ENCODE results near the gene C13orf42.

DNA sequence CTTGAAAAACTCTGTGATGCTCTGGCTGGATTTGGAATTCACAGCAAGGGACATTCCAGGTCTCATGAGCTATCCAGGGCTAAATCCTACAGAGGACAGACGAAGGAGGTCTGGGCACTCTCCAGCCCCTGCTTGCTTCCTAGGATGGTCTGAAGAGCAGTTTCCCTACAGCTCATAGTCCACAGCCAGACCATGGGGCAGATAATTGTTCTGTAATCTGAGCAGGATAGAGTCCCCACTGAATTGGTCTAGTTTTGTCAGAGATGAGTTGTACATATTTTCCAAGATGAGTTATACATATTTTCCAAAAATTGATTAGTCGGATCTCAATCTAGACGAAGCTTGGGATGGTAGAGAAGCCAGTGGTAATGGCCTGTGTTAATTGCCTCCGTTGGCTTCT, 75.6 kb downstream of the C13orf42 start:
- TF ChIP-seq, protein P1, sequence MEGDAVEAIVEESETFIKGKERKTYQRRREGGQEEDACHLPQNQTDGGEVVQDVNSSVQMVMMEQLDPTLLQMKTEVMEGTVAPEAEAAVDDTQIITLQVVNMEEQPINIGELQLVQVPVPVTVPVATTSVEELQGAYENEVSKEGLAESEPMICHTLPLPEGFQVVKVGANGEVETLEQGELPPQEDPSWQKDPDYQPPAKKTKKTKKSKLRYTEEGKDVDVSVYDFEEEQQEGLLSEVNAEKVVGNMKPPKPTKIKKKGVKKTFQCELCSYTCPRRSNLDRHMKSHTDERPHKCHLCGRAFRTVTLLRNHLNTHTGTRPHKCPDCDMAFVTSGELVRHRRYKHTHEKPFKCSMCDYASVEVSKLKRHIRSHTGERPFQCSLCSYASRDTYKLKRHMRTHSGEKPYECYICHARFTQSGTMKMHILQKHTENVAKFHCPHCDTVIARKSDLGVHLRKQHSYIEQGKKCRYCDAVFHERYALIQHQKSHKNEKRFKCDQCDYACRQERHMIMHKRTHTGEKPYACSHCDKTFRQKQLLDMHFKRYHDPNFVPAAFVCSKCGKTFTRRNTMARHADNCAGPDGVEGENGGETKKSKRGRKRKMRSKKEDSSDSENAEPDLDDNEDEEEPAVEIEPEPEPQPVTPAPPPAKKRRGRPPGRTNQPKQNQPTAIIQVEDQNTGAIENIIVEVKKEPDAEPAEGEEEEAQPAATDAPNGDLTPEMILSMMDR (IDR thresholded peaks at IDR 0.05; ENCODE audit: poor library complexity, severe bottlenecking) = no peak
- TF ChIP-seq RAD21 (conservative IDR thresholded peaks at IDR 0.05) (no peak), MXI1 (conservative IDR thresholded peaks at IDR 0.05; ENCODE audit: poor library complexity, severe bottlenecking) (no peak), POLR2AphosphoS5 (IDR thresholded peaks at IDR 0.05) (no peak), EZH2 (IDR thresholded peaks at IDR 0.05; ENCODE audit: borderline replicate concordance, insufficient read depth, low read length, poor library complexity, severe bottlenecking) (no peak), SMC3 (conservative IDR thresholded peaks at IDR 0.05; ENCODE audit: poor library complexity) (no peak), EP300 (conservative IDR thresholded peaks at IDR 0.05; ENCODE audit: poor library complexity, severe bottlenecking) (no peak)
- TF ChIP-seq, protein P2, sequence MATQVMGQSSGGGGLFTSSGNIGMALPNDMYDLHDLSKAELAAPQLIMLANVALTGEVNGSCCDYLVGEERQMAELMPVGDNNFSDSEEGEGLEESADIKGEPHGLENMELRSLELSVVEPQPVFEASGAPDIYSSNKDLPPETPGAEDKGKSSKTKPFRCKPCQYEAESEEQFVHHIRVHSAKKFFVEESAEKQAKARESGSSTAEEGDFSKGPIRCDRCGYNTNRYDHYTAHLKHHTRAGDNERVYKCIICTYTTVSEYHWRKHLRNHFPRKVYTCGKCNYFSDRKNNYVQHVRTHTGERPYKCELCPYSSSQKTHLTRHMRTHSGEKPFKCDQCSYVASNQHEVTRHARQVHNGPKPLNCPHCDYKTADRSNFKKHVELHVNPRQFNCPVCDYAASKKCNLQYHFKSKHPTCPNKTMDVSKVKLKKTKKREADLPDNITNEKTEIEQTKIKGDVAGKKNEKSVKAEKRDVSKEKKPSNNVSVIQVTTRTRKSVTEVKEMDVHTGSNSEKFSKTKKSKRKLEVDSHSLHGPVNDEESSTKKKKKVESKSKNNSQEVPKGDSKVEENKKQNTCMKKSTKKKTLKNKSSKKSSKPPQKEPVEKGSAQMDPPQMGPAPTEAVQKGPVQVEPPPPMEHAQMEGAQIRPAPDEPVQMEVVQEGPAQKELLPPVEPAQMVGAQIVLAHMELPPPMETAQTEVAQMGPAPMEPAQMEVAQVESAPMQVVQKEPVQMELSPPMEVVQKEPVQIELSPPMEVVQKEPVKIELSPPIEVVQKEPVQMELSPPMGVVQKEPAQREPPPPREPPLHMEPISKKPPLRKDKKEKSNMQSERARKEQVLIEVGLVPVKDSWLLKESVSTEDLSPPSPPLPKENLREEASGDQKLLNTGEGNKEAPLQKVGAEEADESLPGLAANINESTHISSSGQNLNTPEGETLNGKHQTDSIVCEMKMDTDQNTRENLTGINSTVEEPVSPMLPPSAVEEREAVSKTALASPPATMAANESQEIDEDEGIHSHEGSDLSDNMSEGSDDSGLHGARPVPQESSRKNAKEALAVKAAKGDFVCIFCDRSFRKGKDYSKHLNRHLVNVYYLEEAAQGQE (IDR thresholded peaks at IDR 0.05; ENCODE audit: borderline replicate concordance) = no peak
